ENCODE measurements around the gene METTL1.
"Not testable (repeated sequence)": the region's sequence is repeated elsewhere in the genome, so short reads cannot be mapped to it uniquely, and the experiment has no call there.

The METTL1 gene

GRCh38 chr12:57771873-57772428 lies at the start of gene METTL1:
Gene METTL1 (minus strand): TSS chr12:57772105. CDS start chr12:57772083, 22 bp downstream.
- peak; percentile 92 to 93 for DNase-seq (ENCODE audit: low read depth in 2 of 2)

- not testable (repeated sequence) for DNase-seq (ENCODE audit: low read depth in 2 of 2)
Measured at GRCh38 chr12:57821015-57821414, 49.1 kb upstream of the METTL1 start.

GRCh38 chr12:57820119-57820518 lies 48.2 kb upstream of the METTL1 start:
- not testable (repeated sequence) for DNase-seq (ENCODE audit: low read depth in 2 of 2)

GRCh38 chr12:57817990-57818331 lies 46.1 kb upstream of the METTL1 start:
- DNase-seq (ENCODE audit: low read depth in 2 of 2): not testable (repeated sequence)

GRCh38 chr12:57817261-57817989 lies 45.5 kb upstream of the METTL1 start:
- DNase-seq (ENCODE audit: low read depth in 2 of 2): no peak

GRCh38 chr12:57816855-57817151 lies 44.9 kb upstream of the METTL1 start:
- no peak for DNase-seq (ENCODE audit: low read depth in 2 of 2)

GRCh38 chr12:57816001-57816854 lies 44.3 kb upstream of the METTL1 start:
- DNase-seq (ENCODE audit: low read depth in 2 of 2): no peak

GRCh38 chr12:57815177-57816000 lies 43.5 kb upstream of the METTL1 start:
- peak in 1 of 2 donors; percentile 23 for DNase-seq (ENCODE audit: low read depth in 2 of 2)

- DNase-seq (ENCODE audit: low read depth in 2 of 2): no peak
Measured at GRCh38 chr12:57813971-57814772, 42.3 kb upstream of the METTL1 start.

- no peak for DNase-seq (ENCODE audit: low read depth in 2 of 2)
Measured at GRCh38 chr12:57813111-57813970, 41.4 kb upstream of the METTL1 start.

- no peak for DNase-seq (ENCODE audit: low read depth in 2 of 2)
Measured at GRCh38 chr12:57811028-57811755, 39.3 kb upstream of the METTL1 start.

GRCh38 chr12:57810450-57810849 lies 38.5 kb upstream of the METTL1 start:
- no peak for DNase-seq (ENCODE audit: low read depth in 2 of 2)

GRCh38 chr12:57809425-57809824 lies 37.5 kb upstream of the METTL1 start:
- no peak for DNase-seq (ENCODE audit: low read depth in 2 of 2)

GRCh38 chr12:57808351-57808750 lies 36.4 kb upstream of the METTL1 start:
- DNase-seq (ENCODE audit: low read depth in 2 of 2): no peak

- no peak for DNase-seq (ENCODE audit: low read depth in 2 of 2)
Measured at GRCh38 chr12:57807285-57807684, 35.4 kb upstream of the METTL1 start.

GRCh38 chr12:57806677-57807076 lies 34.8 kb upstream of the METTL1 start:
- no peak for DNase-seq (ENCODE audit: low read depth in 2 of 2)

GRCh38 chr12:57803319-57803893 lies 31.5 kb upstream of the METTL1 start:
- no peak for DNase-seq (ENCODE audit: low read depth in 2 of 2)

- DNase-seq (ENCODE audit: low read depth in 2 of 2): no peak
Measured at GRCh38 chr12:57802607-57803006, 30.7 kb upstream of the METTL1 start.

- no peak for DNase-seq (ENCODE audit: low read depth in 2 of 2)
Measured at GRCh38 chr12:57800965-57801364, 29.1 kb upstream of the METTL1 start.
